ENCODE measurements around the gene ZZZ3. TPM values are rescaled to one million over a fixed set of nuclear protein-coding genes. Genes with fewer than 3 reads are reported as not detected.

Gene ZZZ3
- total and polyA plus RNA-seq, 10 of the 15 experiments (the other 5 are each of a cell fraction or from before 2014, with no cell fraction given): 10.5 to 44.1 (median 29.5) TPM

- peak; percentile 84 for ATAC-seq
- POLR2A ChIA-PET: interaction anchor here (0.6 to 1.1 kb wide), 4 partner anchors 11 to 468 kb away, joined by 3 to 8 read pairs (median 4); no protein-coding TSS in a partner anchor
- TF ChIP-seq BHLHE40 (IDR thresholded peaks at IDR 0.05; ENCODE audit: borderline replicate concordance in 1 of 2, low read depth in 2 of 2, low read length in 1 of 2): peak; percentile 78 to 91; a peak in 3 of 4 replicates
- TF ChIP-seq BACH1 (IDR thresholded peaks at IDR 0.05; ENCODE audit: borderline replicate concordance): peak; percentile 91
- peak in 1 of 2 experiments; percentile 89; a peak in 2 of 4 replicates for TF ChIP-seq ETV6 (conservative IDR thresholded peaks at IDR 0.05 in 1 of 2, IDR thresholded peaks at IDR 0.05 in 1 of 2; ENCODE audit: borderline replicate concordance in 1 of 2, low read depth in 1 of 2)
- TF ChIP-seq HDGF (IDR thresholded peaks at IDR 0.05): no peak
- TF ChIP-seq FOS (IDR thresholded peaks at IDR 0.05; ENCODE audit: borderline replicate concordance, extremely low read depth, insufficient read length): no peak
- no peak for TF ChIP-seq CHD4 (IDR thresholded peaks at IDR 0.05)
- 0 out of 2 replicates have a peak, but pooled peaks have one; percentile 10 for TF ChIP-seq CREM (IDR thresholded peaks at IDR 0.05; ENCODE audit: low read depth)
- TF ChIP-seq POLR2A (IDR thresholded peaks at IDR 0.05; ENCODE audit: low read depth, low read length): peak; percentile 89
- no peak for TF ChIP-seq SKIL (IDR thresholded peaks at IDR 0.05; ENCODE audit: low read depth, poor library complexity, severe bottlenecking)
- TF ChIP-seq IKZF2 (IDR thresholded peaks at IDR 0.05): peak; percentile 70 to 74
- TF ChIP-seq SMC3 (IDR thresholded peaks at IDR 0.05; ENCODE audit: borderline replicate concordance, low read length): peak; percentile 37; the same call in 1 of the 2 replicates
- TF ChIP-seq NR2F1 (conservative IDR thresholded peaks at IDR 0.05): peak; percentile 69
- TF ChIP-seq GATAD2B (conservative IDR thresholded peaks at IDR 0.05; ENCODE audit: low read depth): peak; percentile 85
- 0 out of 2 replicates have a peak, but pooled peaks have one; percentile 70 for TF ChIP-seq CBFB (IDR thresholded peaks at IDR 0.05; ENCODE audit: low read depth)
- peak; percentile 24; the same call in 1 of the 2 replicates for TF ChIP-seq RELB (IDR thresholded peaks at IDR 0.05; ENCODE audit: low read depth)
- no peak for TF ChIP-seq TARDBP (IDR thresholded peaks at IDR 0.05; ENCODE audit: borderline replicate concordance)
- peak; percentile 78 for TF ChIP-seq POLR2AphosphoS2 (IDR thresholded peaks at IDR 0.05; ENCODE audit: low read depth, low read length)
- TF ChIP-seq RCOR1 (conservative IDR thresholded peaks at IDR 0.05; ENCODE audit: low read depth, low read length): no peak
- TF ChIP-seq YY1 (IDR thresholded peaks at IDR 0.05; ENCODE audit: low read depth, low read length): peak; percentile 74; the same call in 1 of the 2 replicates
- TF ChIP-seq DPF2 (IDR thresholded peaks at IDR 0.05): peak; percentile 67
These were observed 996 bp upstream of the ZZZ3 start for GRCh38 chr1:77683160-77684148.

More at GRCh38 chr1:77683160-77684148, 996 bp upstream of the ZZZ3 start:
- CTCF ChIA-PET: interaction anchor here (0.6 to 2.0 kb wide), 10 partner anchors 12 to 328 kb away, joined by 3 to 5 read pairs (median 3); partner anchors contain the start of gene FUBP1
- Histone ChIP-seq H3K4me3 (peak overlapping the region; percentile 71), H3K36me3 (ENCODE audit: control insufficient read depth in 2 of 2, insufficient read depth in 2 of 2, low read length in 1 of 2) (no peaks in the 10 kb centered on the region; a peak in 2 of 4 replicates), H2AFZ (ENCODE audit: control insufficient read depth, low read depth, low read length) (peak overlapping the region; percentile 94), H3K27me3 (replicated peaks in 1 of 2; ENCODE audit: control insufficient read depth in 2 of 2, insufficient read depth in 2 of 2, low read length in 1 of 2) (no peaks in the 10 kb centered on the region), H3K4me2 (ENCODE audit: control insufficient read depth, insufficient read depth) (peak overlapping the region; percentile 81), H3K4me1 (ENCODE audit: control insufficient read depth, insufficient read depth, low read length) (0 out of 2 replicates have a peak, but pooled peaks cover 3% of the 10 kb centered on the region), H3K27ac (ENCODE audit: control insufficient read depth, insufficient read depth) (peak overlapping the region; percentile 88), H4K20me1 (ENCODE audit: control insufficient read depth, insufficient read depth) (no peaks in the 10 kb centered on the region), H3K9ac (ENCODE audit: control insufficient read depth, insufficient read depth, low read length) (peak overlapping the region; percentile 91), H3K79me2 (ENCODE audit: control insufficient read depth, insufficient read depth, low read length) (peaks cover 40% of the 10 kb centered on the region), H3K9me3 (replicated peaks; ENCODE audit: control insufficient read depth, insufficient read depth, low read length) (no peaks in the 10 kb centered on the region)
- RAD21 ChIA-PET (ENCODE audit: unreplicated experiment): interaction anchor here (0.7 to 1.2 kb wide), 5 partner anchors 12 to 174 kb away, joined by 3 to 4 read pairs (median 3); partner anchors contain the start of gene MIGA1
- FAIRE-seq: peak; percentile 54
- SMC1A ChIA-PET (ENCODE audit: uncharacterized antibody, unreplicated experiment): interaction anchor here (0.9 to 1.9 kb wide), 4 partner anchors 12 to 152 kb away, joined by 3 to 4 read pairs (median 4); no protein-coding TSS in a partner anchor
- under 1% methylated on average over 63 of the region's 72 CpGs for WGBS (ENCODE audit: insufficient coverage, insufficient replicate concordance, low lambda C conversion rate, missing lambda C conversion rate)
- in situ Hi-C loops (cut with MboI): no loop called here
- peak; percentile 45 for DNase-seq (ENCODE audit: low read depth, low spot score)
- intact Hi-C loops (cut with micrococcal nuclease; ENCODE audit: unreplicated experiment): loop anchor here (2.0 to 10.0 kb wide), 7 partner anchors 96 to 939 kb away; partner anchors contain the start of genes DNAJB4, FUBP1 and IFI44L
- BruUV-seq (replicated peaks): TSS peak; percentile 71

Measured in GM12878 (cell line).